HCT116 (cell line): Measurements from ENCODE around the gene HFM1. TPM values are rescaled to one million over a fixed set of nuclear protein-coding genes. Genes with fewer than 3 reads are reported as not detected.

Experiments used
- ATAC-seq: fragments of 200-7000 bp; cut with Tn5 transposase; 2 replicates; pipeline ENCODE4 v1.9.1; 2020; ENCODE audit warnings: mild to moderate bottlenecking, moderate library complexity
- BruUV-seq: library from RNA; stranded (reverse); fragments of 400-500 nt; replicated peaks from 2 replicates; lab custom pipeline; 2021; lab: Mats Ljungman, UMichigan
- CTCF ChIA-PET: fragments of 300-600 bp; sonication (Branson Sonifier 250); formaldehyde crosslinking; loops from one replicate; lab custom pipeline; 2021; ENCODE audit warnings: antibody characterized with exemption; lab: Charles Lee
- POLR2A ChIA-PET: fragments of 300-600, 350-600 bp; sonication (Branson Sonifier 250); formaldehyde crosslinking; loops from one replicate; lab custom pipeline; 2021; ENCODE audit warnings: antibody characterized with exemption; lab: Charles Lee
- RAD21 ChIA-PET, 2 experiments: fragments of 300-600 bp; sonication (Branson Sonifier 250); formaldehyde crosslinking; loops; one replicate each; lab custom pipeline; 2023; ENCODE audit warnings: low total read pairs in 2 of 2; ENCODE audit not compliant: uncharacterized antibody in 2 of 2, unreplicated experiment in 2 of 2, low non-redundant PET in 1 of 2; lab: Charles Lee
- DNase-seq: peaks from one replicate; pipeline ENCODE4 v3.0.0-alpha.2; 2010; ENCODE audit warnings: low read depth, low spot score
- H2AFZ ChIP-seq: fragments of 200-600 bp; shearing (Covaris generic), sonication (generic); 2 replicates; pipeline ENCODE4 v1.6.1; 2017; ENCODE audit warnings: low read depth, mixed run types, mixed read lengths, antibody characterized with exemption, low read length; ENCODE audit not compliant: poor library complexity, severe bottlenecking
- H3K27ac ChIP-seq: 2 replicates; pipeline ENCODE4 v1.5.1; 2012; ENCODE audit warnings: low read depth, low read length
- H3K27me3 ChIP-seq: fragments of 200-600 bp; sonication (generic); 2 replicates; pipeline ENCODE4 v1.6.1; 2016; ENCODE audit warnings: mixed run types, low read length, mixed read lengths; ENCODE audit not compliant: insufficient read depth
- H3K36me3 ChIP-seq, 2 experiments: fragments of 200-500 bp in 1 of 2; fragments of 200-600 bp in 1 of 2; sonication (Bioruptor generic) in 1 of 2; sonication (generic) in 1 of 2; 2 replicates each; pipeline versions ENCODE4 v1.5.1 to v1.6.1; 2014 to 2016; ENCODE audit warnings: low read length in 2 of 2, inconsistent platforms in 1 of 2, mixed read lengths in 1 of 2, mixed run types in 1 of 2; ENCODE audit not compliant: insufficient read depth in 2 of 2, control insufficient read depth in 1 of 2
- H3K4me1 ChIP-seq, 2 experiments: fragments of 200-600 bp in 1 of 2; sonication (generic) in 1 of 2; 2 replicates each; pipeline versions ENCODE4 v1.5.1 to v1.6.1; 2012 to 2017; ENCODE audit warnings: low read length in 2 of 2, inconsistent platforms in 1 of 2, mild to moderate bottlenecking in 1 of 2, mixed read lengths in 1 of 2, mixed run types in 1 of 2, moderate library complexity in 1 of 2; ENCODE audit not compliant: insufficient read depth in 2 of 2, control insufficient read depth in 1 of 2
- H3K4me2 ChIP-seq: fragments of 200-600 bp; sonication (generic); 2 replicates; pipeline ENCODE4 v1.6.1; 2017; ENCODE audit warnings: mixed run types, low read length, mixed read lengths
- H3K4me3 ChIP-seq, 2 experiments: fragments of 200-600 bp in 1 of 2; sonication (generic) in 1 of 2; replicated peaks in 1 of 2; 2 replicates each; pipeline ENCODE4 v1.5.1; 2011 to 2016; ENCODE audit warnings: low read length in 2 of 2, control low read depth in 1 of 2, low read depth in 1 of 2, mild to moderate bottlenecking in 1 of 2, mixed read lengths in 1 of 2, mixed run types in 1 of 2
- H3K79me2 ChIP-seq: fragments of 200-600 bp; sonication (generic); 2 replicates; pipeline ENCODE4 v1.6.1; 2017; ENCODE audit warnings: mild to moderate bottlenecking, mixed run types, low read length, moderate library complexity, mixed read lengths; ENCODE audit not compliant: insufficient read depth
- H3K9ac ChIP-seq: fragments of 200-600 bp; sonication (generic); 2 replicates; pipeline ENCODE4 v1.6.1; 2016; ENCODE audit warnings: low read length, mixed read lengths
- H3K9me2 ChIP-seq: fragments of 200-600 bp; sonication (generic), shearing (Covaris generic); 2 replicates; pipeline ENCODE4 v1.6.1; 2017; ENCODE audit warnings: mixed run types, mild to moderate bottlenecking, moderate library complexity; ENCODE audit not compliant: insufficient read depth
- H3K9me3 ChIP-seq, 2 experiments: fragments of 200-500 bp in 1 of 2; fragments of 200-600 bp in 1 of 2; sonication (Bioruptor generic) in 1 of 2; sonication (generic) in 1 of 2; 2 replicates each; pipeline ENCODE4 v1.6.1; 2014 to 2017; ENCODE audit warnings: low read length in 2 of 2, mixed read lengths in 2 of 2, inconsistent platforms in 1 of 2, low read depth in 1 of 2, mild to moderate bottlenecking in 1 of 2, mixed run types in 1 of 2, moderate library complexity in 1 of 2; ENCODE audit not compliant: control insufficient read depth in 1 of 2, insufficient read depth in 1 of 2
- H4K20me1 ChIP-seq: fragments of 200-600 bp; sonication (generic), shearing (Covaris generic); 2 replicates; pipeline ENCODE4 v1.6.1; 2017; ENCODE audit warnings: mixed run types, mild to moderate bottlenecking, moderate library complexity; ENCODE audit not compliant: insufficient read depth
- ZFX ChIP-seq: fragments of 450-650 bp; IDR thresholded peaks from 2 replicates; pipeline ENCODE4 v1.6.1; 2017
- intact Hi-C: fragments of 100-400 bp; cut with micrococcal nuclease; formaldehyde crosslinking; loops from 2 replicates; pipeline ENCODE4 v1.10.0; 2022
- total RNA-seq: library from RNA; stranded (reverse); gene quantifications from one replicate; pipeline ENCODE4 v1.2.1, GENCODE V29; 2021; ENCODE audit not compliant: unreplicated experiment

Gene HFM1
- total RNA-seq, 1 experiment from 2014 or later = 0.07 TPM

GRCh38 chr1:91217911-91218310 lies 186.7 kb downstream of the HFM1 start:
- RAD21 ChIA-PET = no interaction called here

More at GRCh38 chr1:91217911-91218310, 186.7 kb downstream of the HFM1 start:
- Histone ChIP-seq H3K27ac (no peak overlapping the region), H3K9me3 (no peaks in the 10 kb centered on the region), H3K9me2 (no peaks in the 10 kb centered on the region), H3K4me3 (no peak overlapping the region), H3K4me1 (no peaks in the 10 kb centered on the region), H2AFZ (no peak overlapping the region), H3K36me3 (no peaks in the 10 kb centered on the region), H3K79me2 (no peaks in the 10 kb centered on the region), H3K9ac (no peak overlapping the region), H3K27me3 (no peaks in the 10 kb centered on the region), H4K20me1 (no peaks in the 10 kb centered on the region), H3K4me2 (no peak overlapping the region)
- ChIA-PET CTCF (no interaction called here), POLR2A (no interaction called here)
- BruUV-seq = no TSS peak
- DNase-seq (no peak), ATAC-seq (no peak)
- intact Hi-C loops = no loop called here
- TF ChIP-seq ZFX = no peak

Other genes starting within 250 kb of the HFM1 start
- gene CDC7, start 96.0 kb upstream of the HFM1 start, total RNA-seq = 24.5 TPM